Gastrocnemius medialis (tissue), 4 donors: ENCODE data around the gene MRPL32.

Experiments
- CTCF ChIP-seq, 5 experiments: fragments of 450-650 bp in 3 of 5; fragments of 200-600 bp in 2 of 5; sonication (generic) in 2 of 5; IDR thresholded peaks in 4 of 5; conservative IDR thresholded peaks in 1 of 5; 1 replicate in 4 of 5; 2 replicates in 1 of 5; pipeline ENCODE4 v1.5.1; 2016 to 2019; ENCODE audit warnings: antibody characterized with exemption in 5 of 5, mild to moderate bottlenecking in 3 of 5, moderate library complexity in 3 of 5
- POLR2A ChIP-seq, 2 donors: fragments of 450-650 bp; IDR thresholded peaks; one replicate each; pipeline ENCODE4 v1.6.1; 2017; ENCODE audit warnings: antibody characterized with exemption in 2 of 2, mild to moderate bottlenecking in 2 of 2, moderate library complexity in 2 of 2

GRCh38 chr7:42935861-42936260 is 3.7 kb downstream of the MRPL32 start:
- TF ChIP-seq CTCF (IDR thresholded peaks at IDR 0.05 in 4 of 5, conservative IDR thresholded peaks at IDR 0.05 in 1 of 5) (no peak), POLR2A (IDR thresholded peaks at IDR 0.05) (no peak)
